ENCODE measurements around the gene TAF12. TPM values are rescaled to one million over a fixed set of nuclear protein-coding genes. Genes with fewer than 3 reads are reported as not detected.
A peak's percentile ranks its signal among the peaks of the same experiment; 100 is the strongest.

The TAF12 gene
- polyA plus RNA-seq, 1 donor from 2014 or later, result 59.3 TPM

GRCh38 chr1:28644494-28644893 is 1.6 kb upstream of the TAF12 start:
- H3K9me2 ChIP-seq (ENCODE audit: insufficient read depth, low read length), result no peaks in the 10 kb centered on the region
- no peaks in the 10 kb centered on the region for H3K36me3 ChIP-seq (ENCODE audit: insufficient read depth, low read length)
- H3K27me3 ChIP-seq (ENCODE audit: insufficient read depth, low read depth, low read length), result no peaks in the 10 kb centered on the region
- TF ChIP-seq POLR2AphosphoS5 (IDR thresholded peaks at IDR 0.05), result no peak
- no peak for TF ChIP-seq SMC3 (conservative IDR thresholded peaks at IDR 0.05; ENCODE audit: poor library complexity)
- H3K9ac ChIP-seq (ENCODE audit: low read length), result peak overlapping the region; percentile 78
- H3F3A ChIP-seq (ENCODE audit: insufficient read depth, low read length, poor library complexity, severe bottlenecking), result peaks cover 8% of the 10 kb centered on the region
- peaks cover 6% of the 10 kb centered on the region for H3K79me2 ChIP-seq (replicated peaks; ENCODE audit: insufficient read depth, low read length)
- no peak overlapping the region for H2AFZ ChIP-seq (ENCODE audit: low read depth, low read length)
- H4K20me1 ChIP-seq (ENCODE audit: insufficient read depth), result no peaks in the 10 kb centered on the region
- no peaks in the 10 kb centered on the region for H3K9me3 ChIP-seq (ENCODE audit: low read length)
- peak overlapping the region; percentile 93 for H3K27ac ChIP-seq (ENCODE audit: low read length)
- H3K4me2 ChIP-seq (ENCODE audit: low read length), result no peak overlapping the region
- no peak overlapping the region for H3K4me3 ChIP-seq (ENCODE audit: low read length)

GRCh38 chr1:28642056-28642846 is 616 bp downstream of the TAF12 start:
- no peaks in the 10 kb centered on the region for H3K36me3 ChIP-seq (ENCODE audit: insufficient read depth, low read length)
- H3K9ac ChIP-seq (ENCODE audit: low read length), result peak overlapping the region; percentile 84
- no peaks in the 10 kb centered on the region for H3K9me3 ChIP-seq (ENCODE audit: low read length)
- peak overlapping the region; percentile 92 for H2AFZ ChIP-seq (ENCODE audit: low read depth, low read length)
- no peaks in the 10 kb centered on the region for H4K20me1 ChIP-seq (ENCODE audit: insufficient read depth)
- H3K4me3 ChIP-seq (ENCODE audit: low read length), result peak overlapping the region; percentile 79
- peak overlapping the region; percentile 81 for H3K4me2 ChIP-seq (ENCODE audit: low read length)
- peak overlapping the region; percentile 93 for H3K27ac ChIP-seq (ENCODE audit: low read length)
- H3K79me2 ChIP-seq (replicated peaks; ENCODE audit: insufficient read depth, low read length), result peaks cover 6% of the 10 kb centered on the region
- no peaks in the 10 kb centered on the region for H3K27me3 ChIP-seq (ENCODE audit: insufficient read depth, low read depth, low read length)
- no peaks in the 10 kb centered on the region for H3K9me2 ChIP-seq (ENCODE audit: insufficient read depth, low read length)
- peaks cover 8% of the 10 kb centered on the region for H3F3A ChIP-seq (ENCODE audit: insufficient read depth, low read length, poor library complexity, severe bottlenecking)
- TF ChIP-seq RAD21 (conservative IDR thresholded peaks at IDR 0.05) (no peak), SMC3 (conservative IDR thresholded peaks at IDR 0.05; ENCODE audit: poor library complexity) (no peak), EZH2 (IDR thresholded peaks at IDR 0.05; ENCODE audit: borderline replicate concordance, insufficient read depth, low read length, poor library complexity, severe bottlenecking) (no peak), TAF1 (IDR thresholded peaks at IDR 0.05; ENCODE audit: low read depth) (no peak), POLR2AphosphoS5 (IDR thresholded peaks at IDR 0.05) (no peak), EP300 (conservative IDR thresholded peaks at IDR 0.05; ENCODE audit: poor library complexity, severe bottlenecking) (no peak), MXI1 (conservative IDR thresholded peaks at IDR 0.05; ENCODE audit: poor library complexity, severe bottlenecking) (no peak)
- TF ChIP-seq, protein P1, sequence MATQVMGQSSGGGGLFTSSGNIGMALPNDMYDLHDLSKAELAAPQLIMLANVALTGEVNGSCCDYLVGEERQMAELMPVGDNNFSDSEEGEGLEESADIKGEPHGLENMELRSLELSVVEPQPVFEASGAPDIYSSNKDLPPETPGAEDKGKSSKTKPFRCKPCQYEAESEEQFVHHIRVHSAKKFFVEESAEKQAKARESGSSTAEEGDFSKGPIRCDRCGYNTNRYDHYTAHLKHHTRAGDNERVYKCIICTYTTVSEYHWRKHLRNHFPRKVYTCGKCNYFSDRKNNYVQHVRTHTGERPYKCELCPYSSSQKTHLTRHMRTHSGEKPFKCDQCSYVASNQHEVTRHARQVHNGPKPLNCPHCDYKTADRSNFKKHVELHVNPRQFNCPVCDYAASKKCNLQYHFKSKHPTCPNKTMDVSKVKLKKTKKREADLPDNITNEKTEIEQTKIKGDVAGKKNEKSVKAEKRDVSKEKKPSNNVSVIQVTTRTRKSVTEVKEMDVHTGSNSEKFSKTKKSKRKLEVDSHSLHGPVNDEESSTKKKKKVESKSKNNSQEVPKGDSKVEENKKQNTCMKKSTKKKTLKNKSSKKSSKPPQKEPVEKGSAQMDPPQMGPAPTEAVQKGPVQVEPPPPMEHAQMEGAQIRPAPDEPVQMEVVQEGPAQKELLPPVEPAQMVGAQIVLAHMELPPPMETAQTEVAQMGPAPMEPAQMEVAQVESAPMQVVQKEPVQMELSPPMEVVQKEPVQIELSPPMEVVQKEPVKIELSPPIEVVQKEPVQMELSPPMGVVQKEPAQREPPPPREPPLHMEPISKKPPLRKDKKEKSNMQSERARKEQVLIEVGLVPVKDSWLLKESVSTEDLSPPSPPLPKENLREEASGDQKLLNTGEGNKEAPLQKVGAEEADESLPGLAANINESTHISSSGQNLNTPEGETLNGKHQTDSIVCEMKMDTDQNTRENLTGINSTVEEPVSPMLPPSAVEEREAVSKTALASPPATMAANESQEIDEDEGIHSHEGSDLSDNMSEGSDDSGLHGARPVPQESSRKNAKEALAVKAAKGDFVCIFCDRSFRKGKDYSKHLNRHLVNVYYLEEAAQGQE (IDR thresholded peaks at IDR 0.05; ENCODE audit: borderline replicate concordance), result no peak
- TF ChIP-seq, protein P2, sequence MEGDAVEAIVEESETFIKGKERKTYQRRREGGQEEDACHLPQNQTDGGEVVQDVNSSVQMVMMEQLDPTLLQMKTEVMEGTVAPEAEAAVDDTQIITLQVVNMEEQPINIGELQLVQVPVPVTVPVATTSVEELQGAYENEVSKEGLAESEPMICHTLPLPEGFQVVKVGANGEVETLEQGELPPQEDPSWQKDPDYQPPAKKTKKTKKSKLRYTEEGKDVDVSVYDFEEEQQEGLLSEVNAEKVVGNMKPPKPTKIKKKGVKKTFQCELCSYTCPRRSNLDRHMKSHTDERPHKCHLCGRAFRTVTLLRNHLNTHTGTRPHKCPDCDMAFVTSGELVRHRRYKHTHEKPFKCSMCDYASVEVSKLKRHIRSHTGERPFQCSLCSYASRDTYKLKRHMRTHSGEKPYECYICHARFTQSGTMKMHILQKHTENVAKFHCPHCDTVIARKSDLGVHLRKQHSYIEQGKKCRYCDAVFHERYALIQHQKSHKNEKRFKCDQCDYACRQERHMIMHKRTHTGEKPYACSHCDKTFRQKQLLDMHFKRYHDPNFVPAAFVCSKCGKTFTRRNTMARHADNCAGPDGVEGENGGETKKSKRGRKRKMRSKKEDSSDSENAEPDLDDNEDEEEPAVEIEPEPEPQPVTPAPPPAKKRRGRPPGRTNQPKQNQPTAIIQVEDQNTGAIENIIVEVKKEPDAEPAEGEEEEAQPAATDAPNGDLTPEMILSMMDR (IDR thresholded peaks at IDR 0.05; ENCODE audit: poor library complexity, severe bottlenecking), result no peak

Data from neural cell (in vitro differentiated cells).